Panc1 (cell line): ENCODE results near the gene SAMD4B.

ENCODE experiments used
- CTCF ChIP-seq: fragments of 450-650 bp; IDR thresholded peaks from 2 replicates; pipeline ENCODE4 v1.5.1; 2017; ENCODE audit warnings: mild to moderate bottlenecking
- POLR2AphosphoS5 ChIP-seq: IDR thresholded peaks from 2 replicates; pipeline ENCODE4 v1.6.1; 2012; ENCODE audit warnings: mild to moderate bottlenecking, low read depth, low read length, moderate library complexity
- REST ChIP-seq, 2 experiments: IDR thresholded peaks; 2 replicates each; pipeline ENCODE4 v1.6.1; 2011 to 2012; ENCODE audit warnings: low read depth in 2 of 2, control low read depth in 1 of 2, low read length in 1 of 2, mild to moderate bottlenecking in 1 of 2, moderate library complexity in 1 of 2; ENCODE audit not compliant: insufficient read depth in 1 of 2
- SIN3A ChIP-seq: IDR thresholded peaks from 2 replicates; pipeline ENCODE4 v1.6.1; 2012; ENCODE audit warnings: low read depth, mild to moderate bottlenecking, low read length, moderate library complexity, borderline replicate concordance; ENCODE audit not compliant: insufficient read depth
- TCF7L2 ChIP-seq: IDR thresholded peaks from 2 replicates; pipeline ENCODE4 v1.6.1; 2011; ENCODE audit warnings: mild to moderate bottlenecking, low read depth, low read length, inconsistent platforms

GRCh38 chr19:39412100-39412866 is 70.1 kb downstream of the SAMD4B start, which contains the start of gene PLEKHG2:
- no peak for TF ChIP-seq CTCF
- no peak for TF ChIP-seq POLR2AphosphoS5
- no peak for TF ChIP-seq TCF7L2
- no peak for TF ChIP-seq REST (IDR thresholded peaks at IDR 0.05; ENCODE audit: insufficient read depth in 1 of 2, low read depth in 2 of 2, low read length in 1 of 2)
- no peak for TF ChIP-seq SIN3A
